ENCODE results near the gene ACCSL.

ACCSL gene
- total RNA-seq: 0 to 0.24 (median 0) reads per million in 4 donors

DNA sequence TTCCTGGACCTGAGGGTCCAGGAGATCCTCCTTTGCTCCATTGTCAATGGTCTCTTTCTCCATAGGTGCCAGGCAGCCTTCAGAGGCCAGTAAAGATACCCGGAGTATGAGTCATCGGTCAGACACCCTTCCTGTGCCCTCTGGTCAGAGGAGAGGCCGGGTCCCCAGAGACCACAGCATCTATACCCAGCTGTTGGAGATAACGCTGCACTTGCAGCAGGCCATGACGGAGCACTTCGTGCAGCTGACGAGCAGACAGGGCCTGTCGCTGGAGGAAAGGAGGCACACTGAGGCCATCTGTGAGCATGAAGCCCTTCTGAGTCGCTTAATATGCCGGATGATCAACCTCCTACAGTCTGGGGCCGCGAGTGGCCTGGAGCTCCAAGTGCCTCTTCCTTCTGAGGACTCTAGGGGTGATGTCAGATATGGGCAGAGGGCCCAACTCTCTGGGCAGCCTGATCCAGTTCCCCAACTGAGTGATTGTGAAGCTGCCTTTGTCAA, at the start of gene ACCSL:
ACCSL (plus strand) TSS at position 51 of the 501 bp plus-strand sequence; CDS start at position 107, 56 bp downstream.
- DNase-seq: no peak

DNA sequence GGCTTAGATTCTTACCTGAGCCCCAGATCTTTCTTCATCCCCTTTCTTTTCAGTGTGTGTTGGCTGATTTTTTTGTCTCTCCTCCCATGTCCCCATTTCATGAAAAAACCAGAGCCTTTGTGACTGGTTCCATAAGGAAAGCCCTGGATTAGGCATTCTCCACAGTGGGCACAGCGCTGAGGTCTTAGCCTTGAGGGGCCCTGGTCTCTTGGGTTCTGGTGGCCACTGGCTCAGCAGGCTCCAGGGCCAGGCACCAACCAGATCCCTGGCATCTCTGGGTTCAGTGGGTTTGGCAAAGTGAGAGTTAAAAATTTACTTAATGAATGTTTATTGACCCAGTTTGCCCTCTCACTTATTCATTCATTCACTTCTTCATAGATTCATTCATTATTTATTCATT, 49.5 kb upstream of the ACCSL start:
- DNase-seq: no peak

DNA sequence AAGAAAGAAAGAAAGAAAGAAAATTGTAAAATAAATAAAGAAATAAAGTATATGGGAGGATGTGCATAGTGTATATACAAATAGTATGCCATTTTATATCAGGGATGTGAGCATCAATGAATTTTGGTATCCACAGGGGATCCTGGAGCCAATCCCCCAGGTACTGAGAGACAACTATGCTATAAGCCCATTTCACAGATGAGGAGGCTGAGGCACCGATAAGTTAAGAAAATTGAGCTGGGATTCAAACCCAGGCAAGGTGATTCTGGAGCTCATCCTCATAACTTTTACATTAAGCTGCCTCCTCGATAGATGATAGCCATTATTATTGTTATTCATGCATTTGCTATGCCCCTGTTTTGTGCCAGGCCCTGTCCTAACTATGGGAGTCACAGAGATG, 47.0 kb upstream of the ACCSL start:
- DNase-seq: no peak

DNA sequence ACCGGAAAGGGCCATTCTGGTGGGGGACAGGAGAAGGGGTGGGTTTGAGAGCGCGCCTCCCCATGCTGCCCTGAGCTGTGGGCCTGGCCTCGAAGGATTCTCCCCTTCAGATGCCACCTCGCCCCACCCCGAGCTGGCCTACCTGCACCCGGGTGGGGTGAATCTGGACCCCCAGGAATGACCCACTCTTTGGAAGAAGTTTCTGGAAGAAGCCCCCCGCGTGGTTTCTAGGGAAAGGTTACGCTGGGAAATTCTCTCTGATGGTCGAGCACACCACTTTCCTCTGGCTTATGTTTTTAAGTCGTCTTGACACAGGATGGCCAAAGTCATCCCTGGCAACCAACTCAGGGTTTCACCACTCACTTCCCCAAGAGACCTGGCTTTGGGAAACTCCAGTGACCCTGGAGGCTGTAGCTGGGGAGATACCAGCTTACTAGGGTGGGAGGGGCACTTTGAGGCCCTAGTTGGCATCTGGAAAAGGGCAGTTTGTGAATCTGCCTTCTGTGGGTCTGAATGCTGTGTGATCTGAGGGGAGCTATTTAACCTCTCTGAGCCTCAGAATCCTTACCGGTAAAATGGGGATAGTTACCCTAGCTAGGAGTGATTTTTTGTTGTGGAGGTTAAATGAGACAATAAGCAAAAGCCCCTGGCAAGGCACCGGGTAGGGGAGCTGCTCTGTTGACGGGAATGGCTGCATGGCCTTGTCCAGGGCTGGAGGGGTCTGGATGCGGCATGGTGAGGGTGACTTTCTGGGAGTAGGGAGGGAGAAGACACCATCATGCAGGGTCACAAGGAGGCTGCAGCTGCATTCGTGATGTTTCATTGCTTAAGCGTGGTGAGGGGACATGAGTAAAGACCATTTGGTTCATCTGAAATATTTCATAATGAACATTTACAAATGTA, 45.3 kb upstream of the ACCSL start:
- no peak for DNase-seq

DNA sequence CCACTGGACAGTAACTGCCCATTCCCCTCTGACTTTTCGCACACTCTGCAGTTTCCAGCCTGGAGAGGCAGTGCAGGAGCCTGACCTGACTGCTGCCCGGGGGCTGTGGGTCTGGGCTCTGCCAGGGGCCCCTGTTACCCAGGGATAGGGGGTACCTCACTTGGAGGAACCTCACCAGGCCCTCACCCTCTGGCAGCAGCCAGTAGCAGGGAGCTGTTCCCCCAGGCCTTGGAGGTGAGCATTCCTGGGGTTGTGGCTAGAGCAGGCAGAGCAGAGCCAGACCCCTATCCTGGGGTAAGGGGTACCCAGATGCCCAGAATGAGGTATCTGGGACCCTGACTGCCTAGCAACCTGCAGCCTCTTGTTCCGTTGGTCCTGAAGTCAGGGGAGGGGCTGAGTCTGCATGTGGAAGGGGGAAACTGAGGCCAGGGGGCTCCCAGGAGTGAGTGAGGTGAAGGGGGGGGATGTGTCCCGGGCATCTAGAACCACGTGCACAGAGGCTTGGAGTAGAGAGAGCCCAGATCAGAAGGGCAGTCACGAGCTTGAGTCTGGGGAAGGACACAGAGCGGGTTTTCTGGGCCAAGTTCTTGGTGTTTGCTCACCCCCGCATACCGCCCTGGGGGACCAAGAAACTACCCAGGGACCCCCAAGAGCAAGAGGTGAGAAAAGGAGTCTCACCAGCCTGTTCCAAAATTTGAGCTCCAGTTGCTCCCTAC, 43.9 kb upstream of the ACCSL start:
- no peak for DNase-seq

DNA sequence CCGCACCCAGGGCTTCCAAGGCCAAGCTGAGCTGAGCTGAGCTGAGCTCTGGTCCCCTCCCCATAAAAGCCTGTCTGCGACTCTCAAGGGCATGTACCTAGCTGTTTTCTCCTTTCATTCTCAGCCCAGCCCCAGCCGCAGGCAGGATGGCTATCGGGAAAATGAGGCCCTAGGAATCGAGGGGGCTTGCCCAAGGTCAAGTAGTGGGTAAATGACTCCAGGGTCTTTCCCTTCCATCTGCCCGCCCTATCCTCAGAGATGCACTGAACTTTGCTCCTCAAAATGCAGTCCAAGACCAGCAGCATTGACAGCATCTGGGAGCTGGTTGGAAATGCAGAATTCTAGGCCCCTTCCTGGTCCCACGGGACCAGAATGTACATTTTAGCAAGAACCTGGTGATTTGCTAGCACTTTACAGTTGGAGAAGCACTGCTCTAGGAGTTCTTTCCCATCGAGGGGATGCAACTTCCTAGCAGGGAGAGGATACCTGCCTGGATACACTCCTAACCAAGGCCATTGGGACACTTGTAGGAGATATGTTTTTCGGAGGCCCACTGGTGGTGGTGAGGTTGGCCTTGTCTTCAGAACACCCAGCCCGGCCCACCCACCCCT, 43.2 kb upstream of the ACCSL start:
- no peak for DNase-seq

DNA sequence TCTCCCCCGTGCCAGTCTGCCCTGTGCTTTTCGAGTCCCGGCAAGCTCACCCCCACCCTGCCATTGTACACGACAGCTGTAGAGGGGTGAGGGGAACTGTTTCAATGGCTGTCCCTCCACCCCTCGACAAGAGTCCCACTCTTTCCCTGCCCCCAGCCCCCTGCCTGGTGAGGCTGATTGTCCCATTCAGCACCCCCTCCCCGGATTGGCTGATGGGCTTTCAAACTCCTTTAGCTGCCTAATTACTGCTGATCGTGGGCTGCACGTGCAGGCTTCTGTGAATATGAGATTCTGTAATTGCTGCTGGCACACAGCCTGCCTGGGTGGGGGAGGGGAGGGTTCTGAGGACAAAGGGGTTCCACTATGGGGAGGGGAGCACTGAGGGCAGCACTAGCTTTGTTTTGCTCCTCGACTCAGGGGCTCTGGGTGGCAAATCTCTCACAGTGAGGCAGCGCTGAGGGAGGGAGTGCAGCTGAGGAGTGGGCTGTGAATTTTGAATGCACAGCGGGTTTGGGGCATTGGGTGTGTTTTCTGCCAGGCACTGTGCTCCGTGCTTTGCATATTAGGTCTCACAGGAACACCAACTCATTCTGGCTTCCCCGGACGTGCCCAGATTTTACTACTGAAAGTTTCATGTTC, 42.6 kb upstream of the ACCSL start:
- no peak for DNase-seq

DNA sequence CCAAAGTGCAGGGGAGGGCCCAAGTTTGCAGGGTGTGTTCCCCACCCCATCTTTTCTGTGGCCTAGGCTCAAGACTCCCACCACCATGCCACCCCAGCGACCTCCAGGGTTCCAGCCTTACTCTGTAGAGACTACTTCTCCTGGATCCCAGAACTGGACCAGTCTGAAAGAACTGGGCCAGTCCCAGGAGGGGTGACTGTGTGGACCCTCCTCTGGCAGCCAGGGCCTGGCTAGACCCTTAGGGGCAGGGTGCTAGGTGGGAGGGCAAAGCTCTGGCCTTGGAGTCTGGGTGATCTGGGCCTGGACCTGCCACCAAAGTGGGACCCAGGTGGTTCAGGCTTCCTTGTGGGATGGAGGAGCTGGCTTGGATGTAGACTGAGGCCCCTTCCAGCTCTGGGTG, 41.8 kb upstream of the ACCSL start:
- DNase-seq: no peak

DNA sequence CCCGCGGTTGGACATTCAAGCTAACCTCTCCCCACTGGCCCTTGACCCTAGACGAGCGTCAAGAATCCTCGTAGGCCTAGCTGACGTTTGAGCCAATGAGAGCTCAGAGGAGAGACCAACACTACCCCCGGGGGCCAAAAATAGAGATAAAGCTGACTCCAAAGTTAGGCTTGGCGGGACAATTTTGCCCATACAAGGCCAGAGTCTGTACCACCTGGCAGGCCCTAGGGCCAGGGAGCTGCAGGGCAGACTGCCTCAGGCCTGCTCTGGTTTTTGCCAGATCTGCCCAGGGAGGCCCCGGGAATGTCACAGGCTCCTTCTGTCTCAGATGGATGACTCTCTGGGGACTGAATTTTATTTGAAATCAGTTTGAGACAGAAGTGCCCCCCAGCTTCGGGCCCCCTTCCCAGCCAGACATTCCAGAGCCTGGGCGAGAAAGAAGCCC, 40.8 kb upstream of the ACCSL start:
- DNase-seq: no peak

DNA sequence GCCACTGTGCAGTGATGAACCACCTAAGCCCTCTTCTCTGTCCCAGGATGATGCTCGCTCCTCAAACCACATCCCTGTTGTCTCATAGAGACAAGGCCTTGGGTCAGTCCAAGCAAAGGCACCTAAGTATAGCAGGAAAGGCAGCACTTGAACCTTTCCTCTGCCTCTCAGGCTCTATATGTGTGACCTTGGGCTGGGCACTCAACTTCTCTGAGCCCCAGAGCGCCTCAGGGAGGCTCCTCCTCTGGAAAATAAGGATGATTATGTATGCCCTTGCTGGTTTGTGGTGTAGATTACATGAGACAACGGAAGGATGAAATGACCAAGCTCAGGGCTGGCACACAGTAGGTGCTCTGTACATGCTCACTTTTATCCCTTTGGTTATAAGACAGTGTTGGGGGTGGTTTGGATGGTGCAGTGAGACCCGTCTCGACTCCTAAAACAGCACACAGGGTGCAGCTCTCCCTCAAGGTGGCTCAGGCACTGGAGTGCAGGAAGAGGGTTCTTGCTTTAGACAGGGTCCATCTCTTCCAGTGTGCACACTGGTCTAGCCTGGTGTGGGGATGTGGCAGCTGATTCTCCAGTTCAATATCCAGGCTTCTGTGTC, 40.2 kb upstream of the ACCSL start:
- no peak for DNase-seq

DNA sequence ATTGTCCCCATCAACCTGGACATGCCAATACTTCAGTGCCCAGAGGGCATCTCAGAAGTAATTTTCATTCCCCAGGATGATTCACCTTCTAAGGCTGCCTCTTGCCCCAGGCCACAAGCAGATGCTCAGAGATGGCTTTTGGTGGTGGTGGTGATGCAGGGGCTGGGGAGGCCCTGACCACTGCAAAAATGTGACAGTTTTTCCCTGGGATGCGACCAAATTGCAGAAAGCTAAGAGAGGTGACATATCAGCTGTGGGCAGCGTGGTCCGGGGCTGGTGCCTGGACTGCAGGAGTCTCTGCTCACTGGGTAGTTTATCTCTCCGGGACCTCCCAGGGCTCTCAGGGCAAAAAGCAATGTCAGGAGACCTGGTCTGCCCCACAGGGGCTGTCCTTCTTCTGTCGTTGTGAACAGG, 39.7 kb upstream of the ACCSL start:
- DNase-seq: no peak

DNA sequence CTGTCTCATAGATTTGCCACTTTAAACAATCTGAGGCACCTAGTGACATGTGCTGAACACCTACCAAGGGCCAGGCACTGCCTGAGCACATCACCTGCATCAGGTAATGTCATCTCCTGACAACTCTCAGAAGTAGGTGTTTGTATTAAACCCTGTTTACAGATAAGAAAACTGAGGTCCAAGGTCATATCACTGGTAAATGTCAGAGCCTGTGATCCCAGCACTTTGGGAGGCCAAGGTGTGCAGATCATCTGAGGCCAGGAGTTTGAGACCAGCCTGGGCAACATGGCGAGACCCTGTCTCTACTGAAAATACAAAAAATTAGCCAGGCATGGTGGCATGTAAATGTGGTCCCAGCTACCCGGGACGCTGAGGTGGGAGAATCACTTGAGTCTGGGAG, 39.1 kb upstream of the ACCSL start:
- DNase-seq: no peak

DNA sequence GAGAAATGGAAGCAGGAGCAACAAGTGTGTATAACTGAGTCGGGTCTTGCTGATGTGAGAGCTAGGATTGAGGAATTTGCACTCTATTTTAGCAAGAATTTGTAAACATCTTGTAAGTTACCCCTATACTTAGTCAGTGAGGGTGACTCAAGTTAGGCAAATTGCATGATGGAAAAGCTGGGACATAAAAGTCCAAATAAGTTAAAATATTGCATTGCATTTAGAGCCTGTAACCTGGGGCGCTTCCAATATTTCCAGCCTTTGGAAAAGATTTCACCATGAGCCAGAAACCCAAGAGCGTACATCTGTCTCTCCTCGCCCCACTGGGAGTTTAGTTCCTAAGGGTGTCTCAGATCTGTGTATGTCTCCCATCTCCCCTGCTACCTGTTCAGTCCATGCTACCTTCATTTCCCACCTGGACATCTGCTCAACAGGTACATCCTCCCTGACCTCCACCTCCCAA, 37.0 kb upstream of the ACCSL start:
- no peak for DNase-seq

DNA sequence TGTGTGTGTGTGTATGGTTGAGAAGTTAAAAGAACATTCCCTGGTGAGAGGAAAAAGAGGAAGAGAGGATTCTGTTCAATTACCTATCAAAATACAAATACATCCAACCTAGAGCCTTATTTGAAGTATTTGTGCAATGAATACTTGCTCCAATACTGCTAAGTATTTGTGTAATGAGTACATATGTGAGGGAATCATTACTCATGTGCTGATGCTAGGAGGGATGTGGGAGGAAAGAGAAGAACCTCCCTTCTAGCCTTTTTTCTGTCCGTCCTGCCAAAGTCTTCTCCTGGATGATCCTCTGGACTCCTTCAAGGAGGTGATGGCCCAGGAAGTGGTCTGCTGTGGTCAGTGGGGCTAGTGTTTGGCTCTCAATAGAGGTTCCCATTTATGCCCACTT, 36.0 kb upstream of the ACCSL start:
- no peak for DNase-seq

DNA sequence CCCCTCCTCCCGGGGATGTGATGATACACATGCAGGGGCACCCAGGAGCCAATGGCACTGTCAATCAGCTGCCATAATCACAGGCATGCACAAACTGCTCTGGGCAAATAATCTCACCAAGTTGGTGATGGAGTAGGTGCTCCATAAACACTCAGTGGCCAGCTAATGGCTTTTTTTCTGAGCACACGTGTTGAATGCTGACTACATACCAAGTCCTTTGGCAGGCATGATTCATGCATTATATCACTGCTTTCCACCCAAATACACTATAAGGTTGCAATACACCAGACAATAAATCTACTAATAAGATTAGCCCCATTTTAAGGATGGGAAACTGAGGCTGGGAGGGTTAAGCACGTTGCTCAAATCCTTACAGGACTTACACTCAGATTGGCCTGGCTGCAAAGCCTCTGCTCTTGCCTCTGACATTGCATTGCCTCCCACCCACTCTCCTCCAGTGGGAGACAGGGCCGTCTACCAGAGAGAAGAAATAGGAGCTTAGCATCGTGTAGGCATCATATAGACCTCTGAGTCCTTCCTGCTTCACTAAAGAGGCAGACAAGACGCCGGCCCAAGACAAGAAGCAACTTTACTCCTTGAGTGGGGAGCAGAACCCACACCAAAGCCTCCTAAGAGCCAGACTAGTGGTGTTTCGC, 32.7 kb upstream of the ACCSL start:
- no peak for DNase-seq

DNA sequence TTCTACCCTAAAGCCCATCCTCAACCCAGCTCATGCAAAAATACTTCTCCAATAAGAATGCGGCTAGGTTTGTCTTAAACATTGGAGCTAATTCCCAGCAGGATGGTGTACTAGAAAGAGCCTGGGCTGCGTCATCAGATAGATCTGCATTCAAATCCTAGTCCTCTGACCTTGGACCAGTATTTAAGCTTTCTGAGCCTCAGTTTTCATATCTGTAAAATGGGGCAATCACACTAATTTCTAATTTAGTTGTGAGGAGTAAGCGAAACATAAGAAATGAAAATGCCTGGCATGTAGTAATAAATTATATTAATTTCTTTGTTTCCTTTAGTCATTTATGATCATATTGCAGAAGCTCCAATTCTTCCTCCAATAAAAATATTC, 32.2 kb upstream of the ACCSL start:
- no peak for DNase-seq

DNA sequence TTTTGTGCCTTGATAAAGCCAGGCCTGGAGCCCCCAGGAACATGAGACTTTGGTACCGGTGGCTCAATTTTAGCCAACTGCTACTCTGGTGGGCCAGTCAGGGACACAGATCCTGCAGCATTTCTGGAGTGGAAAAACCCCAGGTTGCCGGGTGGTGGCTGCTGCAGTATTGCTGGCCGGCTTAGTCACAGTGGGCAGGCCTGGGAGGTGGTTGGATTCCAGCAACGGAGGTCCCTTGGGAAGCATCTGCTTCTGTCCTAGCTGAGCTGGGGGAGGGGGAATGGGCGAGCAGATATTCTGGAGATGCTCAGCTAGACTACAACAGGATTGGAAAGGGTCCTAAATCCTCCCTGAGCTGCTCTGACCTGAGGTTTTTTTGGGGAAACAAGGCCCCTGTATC, 31.6 kb upstream of the ACCSL start:
- DNase-seq: no peak

DNA sequence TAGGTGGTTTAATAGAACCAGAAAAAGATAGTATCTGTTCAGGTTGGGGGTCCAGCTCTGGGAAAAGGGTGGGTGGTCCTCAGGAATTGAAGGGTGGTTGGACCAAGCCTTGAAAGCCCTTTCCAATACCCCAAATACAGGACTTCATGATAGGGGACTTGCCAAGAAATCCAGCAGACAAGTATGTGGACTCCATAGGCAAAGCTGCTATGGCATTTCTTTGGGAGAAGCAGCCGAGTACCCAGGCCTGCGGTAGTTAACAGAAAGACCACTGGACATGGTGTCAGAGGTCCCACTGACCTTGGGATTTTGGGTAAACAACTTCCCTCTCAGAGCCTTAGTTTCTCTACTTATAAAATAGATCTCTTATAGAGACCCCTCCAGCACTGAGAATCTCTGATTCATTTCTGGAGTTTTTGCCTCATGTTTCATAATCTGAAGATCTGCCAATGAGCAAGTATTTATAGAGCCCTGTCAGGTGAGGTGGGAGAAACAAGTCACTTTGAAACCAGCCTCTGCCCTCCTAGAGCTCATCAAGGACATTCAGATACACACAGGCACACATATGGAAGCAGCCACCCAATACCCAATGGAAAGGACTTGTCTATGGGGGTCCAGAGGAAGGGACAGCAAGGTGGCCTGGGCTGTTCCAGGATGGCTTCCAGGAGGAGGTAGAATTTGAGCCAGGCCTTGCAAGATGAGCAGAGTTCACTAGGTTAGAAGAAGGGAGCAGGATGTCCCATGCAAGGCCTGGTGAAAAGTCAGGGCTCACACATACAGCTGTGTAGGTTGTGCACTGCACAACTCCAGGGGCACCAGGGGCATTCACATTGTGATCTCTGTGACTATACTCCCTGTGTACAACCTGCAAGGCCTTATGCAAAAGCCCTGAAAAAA, 31.0 kb upstream of the ACCSL start:
- DNase-seq: no peak

DNA sequence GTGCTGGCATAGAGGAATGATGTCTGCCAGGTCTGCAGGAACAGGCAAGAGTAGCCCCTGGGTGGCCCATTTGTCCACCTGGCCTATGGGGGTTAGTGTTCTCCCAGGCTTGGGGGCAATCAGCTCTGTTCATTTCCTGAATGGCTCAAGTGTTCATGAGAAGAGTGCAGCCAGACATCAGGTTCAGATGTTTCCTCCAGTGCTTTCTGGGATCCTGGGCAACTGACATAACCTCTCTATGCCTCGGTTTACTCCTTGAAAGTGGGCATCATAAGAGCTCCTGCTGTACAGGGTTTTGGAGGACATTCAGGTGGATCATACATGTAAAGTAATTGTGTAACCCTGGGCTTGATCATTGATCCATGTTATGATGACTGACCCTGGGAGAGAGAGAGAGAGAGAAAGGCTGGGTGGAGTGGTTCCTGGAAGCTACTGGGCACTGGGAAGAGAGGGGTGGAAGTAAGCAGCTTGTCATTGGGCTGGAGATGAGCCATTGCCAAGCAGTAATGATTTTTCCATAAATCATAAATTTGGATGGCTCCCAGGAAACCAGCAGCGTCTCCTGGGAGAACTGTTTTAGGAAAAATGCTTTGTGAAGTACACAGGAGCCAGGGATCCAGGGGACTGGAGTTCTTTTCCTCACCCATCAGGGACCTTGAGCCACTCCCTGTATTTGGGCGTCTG, 30.2 kb upstream of the ACCSL start:
- DNase-seq: no peak

DNA sequence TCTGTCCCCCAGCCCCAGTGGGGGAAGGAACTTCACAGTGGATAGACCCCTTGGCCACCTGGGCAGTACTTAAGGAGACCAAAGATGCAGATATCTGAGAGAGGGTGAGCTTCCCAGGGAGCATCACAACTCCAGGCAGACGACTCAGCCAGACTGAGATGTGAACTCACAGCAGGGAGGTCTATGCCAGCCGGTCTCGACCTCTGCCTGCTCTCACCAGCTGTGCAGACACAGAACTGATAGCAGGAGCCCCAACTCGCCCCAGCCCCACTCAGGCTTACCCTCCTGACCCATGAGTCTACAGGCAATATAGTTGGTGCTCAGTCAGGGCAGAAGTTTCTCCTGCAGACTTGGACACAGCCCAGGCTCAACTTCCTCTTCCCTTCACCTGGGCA, 29.7 kb upstream of the ACCSL start:
- no peak for DNase-seq
